ENCODE data around the gene ALOX5AP. TPM values are rescaled to one million over a fixed set of nuclear protein-coding genes. Genes with fewer than 3 reads are reported as not detected.
A peak's percentile ranks its signal among the peaks of the same experiment; 100 is the strongest.

Gene ALOX5AP
- total and polyA plus RNA-seq, 2 experiments from 2014 or later: 0.49 TPM; not detected in 1

DNA sequence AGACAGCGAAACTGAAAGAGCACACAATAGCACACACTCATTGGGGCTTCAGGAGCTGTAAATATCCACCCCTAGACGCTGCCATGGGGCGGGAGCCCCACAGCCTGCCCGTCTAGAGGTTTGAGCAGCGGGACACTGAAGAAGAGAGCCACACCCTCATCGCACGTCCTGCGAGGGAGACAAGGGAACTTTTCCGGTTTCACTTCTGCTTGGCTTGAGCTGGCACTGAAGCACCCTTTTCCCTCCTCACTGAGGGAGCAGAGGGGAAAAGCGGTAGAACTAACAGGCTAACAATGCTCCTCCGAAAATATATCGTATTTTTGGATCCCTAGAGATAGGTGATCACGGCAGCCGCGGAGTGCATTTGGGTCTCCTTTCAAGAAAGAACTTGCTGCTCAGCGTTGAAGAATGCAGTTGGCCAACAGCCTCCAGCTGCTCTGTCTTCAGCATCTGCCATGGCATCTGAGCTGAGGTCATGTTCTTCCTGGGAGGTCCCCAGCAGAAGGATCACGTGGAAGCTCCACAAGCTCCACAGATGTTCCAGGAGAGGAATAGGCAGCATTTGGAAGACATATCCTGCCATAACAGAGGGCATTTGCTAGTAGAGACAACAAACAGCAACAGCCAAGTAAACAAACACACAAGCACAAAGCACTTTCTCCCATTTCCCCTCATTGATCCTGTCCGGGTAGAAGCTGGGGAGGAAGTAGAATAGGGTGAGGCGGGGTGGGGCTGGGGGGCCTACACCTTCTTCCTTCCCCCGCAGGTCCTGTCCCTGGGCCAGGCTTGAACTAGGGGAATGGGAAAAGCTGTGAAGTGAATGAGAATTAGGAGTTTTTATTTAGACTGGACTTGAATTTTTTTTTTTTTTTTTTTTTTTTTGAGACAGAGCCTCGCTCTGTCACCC lies 44.8 kb upstream of the ALOX5AP start:
- Histone ChIP-seq H3F3A (ENCODE audit: insufficient read depth) (peaks cover 3% of the 10 kb centered on the region; the same call in 1 of the 2 replicates), H3K4me3 (peak overlapping the region; percentile 76), H4K20me1 (ENCODE audit: insufficient read depth) (no peaks in the 10 kb centered on the region), H3K9me2 (ENCODE audit: insufficient read depth) (no peaks in the 10 kb centered on the region), H3K9me3 (ENCODE audit: low read depth) (no peaks in the 10 kb centered on the region), H3K4me2 (ENCODE audit: unreplicated experiment) (peak overlapping the region; percentile 78), H3K27me3 (replicated peaks; ENCODE audit: insufficient read depth) (no peaks in the 10 kb centered on the region), H3K27ac (peak overlapping the region; percentile 74), H3K79me2 (ENCODE audit: insufficient read depth) (no peaks in the 10 kb centered on the region), H2AFZ (peak overlapping the region; percentile 86), H3K4me1 (ENCODE audit: insufficient read depth) (peaks cover 3% of the 10 kb centered on the region; the same call in 1 of the 2 replicates), H3K36me3 (ENCODE audit: low read depth) (no peaks in the 10 kb centered on the region), H3K9ac (peak overlapping the region; percentile 71)
- no peak for TF ChIP-seq EZH2phosphoT487 (IDR thresholded peaks at IDR 0.05; ENCODE audit: insufficient read depth, low read depth)
- TF ChIP-seq EZH2 (IDR thresholded peaks at IDR 0.05; ENCODE audit: insufficient read depth, poor library complexity, severe bottlenecking): no peak
- 1 to 8% methylated on average over 19 to 20 of the region's 21 CpGs for WGBS, 2 experiments (ENCODE audit: low coverage in 1 of 2, low lambda C conversion rate in 2 of 2, missing lambda C conversion rate in 2 of 2)
- peak; percentile 96 for DNase-seq
- in situ Hi-C loops (cut with MboI): no loop called here

DNA sequence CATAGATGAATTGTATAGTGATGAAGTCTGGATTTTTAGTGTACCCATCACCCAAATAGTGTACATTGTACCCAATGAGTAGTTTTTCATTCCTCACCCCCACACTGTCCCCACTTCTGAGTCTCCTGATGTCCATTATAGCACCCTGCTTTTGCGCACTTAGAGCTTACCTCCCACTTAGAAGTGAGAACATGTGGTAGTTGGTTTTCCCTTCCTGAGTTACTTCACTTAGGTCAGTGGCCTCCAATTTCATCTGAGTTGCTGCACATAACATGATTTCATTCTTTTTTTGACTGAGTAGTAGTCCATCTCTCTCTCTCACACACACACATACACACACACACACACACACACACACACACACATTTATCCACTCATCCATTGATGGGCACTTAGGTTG lies 43.2 kb upstream of the ALOX5AP start:
- Histone ChIP-seq H3K4me1 (ENCODE audit: insufficient read depth) (peaks cover 3% of the 10 kb centered on the region; the same call in 1 of the 2 replicates), H3K9me2 (ENCODE audit: insufficient read depth) (no peaks in the 10 kb centered on the region), H3K4me2 (ENCODE audit: unreplicated experiment) (no peak overlapping the region), H3K79me2 (ENCODE audit: insufficient read depth) (no peaks in the 10 kb centered on the region), H3K27me3 (replicated peaks; ENCODE audit: insufficient read depth) (no peaks in the 10 kb centered on the region), H3K4me3 (no peak overlapping the region), H3K9ac (no peak overlapping the region), H3K36me3 (ENCODE audit: low read depth) (no peaks in the 10 kb centered on the region), H3F3A (ENCODE audit: insufficient read depth) (peaks cover 3% of the 10 kb centered on the region; the same call in 1 of the 2 replicates), H2AFZ (no peak overlapping the region), H3K27ac (no peak overlapping the region), H4K20me1 (ENCODE audit: insufficient read depth) (no peaks in the 10 kb centered on the region), H3K9me3 (ENCODE audit: low read depth) (no peaks in the 10 kb centered on the region)
- DNase-seq: no peak
- 94 to 100% methylated on average over 1 of the region's 1 CpG for WGBS, 2 experiments (ENCODE audit: low coverage in 1 of 2, low lambda C conversion rate in 2 of 2, missing lambda C conversion rate in 2 of 2)
- TF ChIP-seq EZH2 (IDR thresholded peaks at IDR 0.05; ENCODE audit: insufficient read depth, poor library complexity, severe bottlenecking) (no peak), EZH2phosphoT487 (IDR thresholded peaks at IDR 0.05; ENCODE audit: insufficient read depth, low read depth) (no peak)
- in situ Hi-C loops (cut with MboI): no loop called here

DNA sequence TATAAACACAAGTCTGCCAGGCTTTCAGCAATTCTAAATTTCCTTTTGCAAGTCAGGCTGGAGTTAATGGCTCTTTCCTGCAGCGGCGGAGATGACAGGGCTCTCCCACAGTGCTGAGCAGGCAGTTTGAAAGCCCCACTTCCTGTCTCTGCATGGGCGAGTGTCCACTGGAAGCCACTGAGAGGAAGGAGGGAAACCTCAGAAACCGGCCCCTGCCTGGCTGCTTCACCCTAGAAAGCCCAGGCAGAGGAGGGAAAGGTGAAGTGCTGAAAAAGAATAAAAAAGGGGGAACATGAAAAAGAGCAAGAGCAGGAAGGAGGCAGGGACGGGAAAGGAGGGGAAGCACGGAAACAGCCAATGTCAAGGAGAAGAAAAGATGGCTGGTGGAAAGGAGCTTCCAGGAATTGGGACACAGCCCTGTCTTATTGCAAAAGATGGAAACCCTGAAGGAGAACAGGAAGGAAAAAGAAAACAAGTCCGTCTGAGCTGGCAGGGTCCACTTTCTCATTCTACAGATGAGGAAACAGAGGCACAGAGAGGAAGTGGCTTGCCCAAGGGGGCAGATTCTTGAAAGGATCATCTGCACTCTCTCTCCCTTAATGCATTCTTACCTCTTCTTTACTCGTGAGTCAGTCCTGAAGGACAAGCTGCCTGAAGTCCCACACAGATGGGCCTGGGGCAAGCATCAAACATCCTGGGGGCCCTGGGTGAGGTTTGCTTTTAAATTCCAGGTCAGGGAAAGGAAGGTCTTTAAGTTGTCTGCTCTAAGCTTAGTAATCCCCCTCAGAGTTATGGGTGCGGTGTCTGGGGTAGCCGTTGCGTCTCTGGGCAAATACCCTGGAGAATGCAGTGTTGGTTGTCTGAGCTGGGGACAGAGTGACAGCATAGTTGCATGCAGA lies 38.8 kb upstream of the ALOX5AP start:
- no peak overlapping the region for H3K27ac ChIP-seq
- H3K4me3 ChIP-seq: no peak overlapping the region
- H3K9ac ChIP-seq: no peak overlapping the region
- no peaks in the 10 kb centered on the region for H4K20me1 ChIP-seq (ENCODE audit: insufficient read depth)
- no peaks in the 10 kb centered on the region for H3K36me3 ChIP-seq (ENCODE audit: low read depth)
- DNase-seq: peak; percentile 47
- peaks cover 12% of the 10 kb centered on the region for H3K4me1 ChIP-seq (ENCODE audit: insufficient read depth)
- no peaks in the 10 kb centered on the region for H3K9me2 ChIP-seq (ENCODE audit: insufficient read depth)
- 46 to 48% methylated on average over 11 of the region's 11 CpGs for WGBS, 2 experiments (ENCODE audit: low coverage in 1 of 2, low lambda C conversion rate in 2 of 2, missing lambda C conversion rate in 2 of 2)
- peak overlapping the region; percentile 69; the same call in 1 of the 2 replicates for H2AFZ ChIP-seq
- no peak for TF ChIP-seq EZH2 (IDR thresholded peaks at IDR 0.05; ENCODE audit: insufficient read depth, poor library complexity, severe bottlenecking)
- no peaks in the 10 kb centered on the region for H3K27me3 ChIP-seq (replicated peaks; ENCODE audit: insufficient read depth)
- 0 out of 2 replicates have a peak, but pooled peaks cover 5% of the 10 kb centered on the region for H3F3A ChIP-seq (ENCODE audit: insufficient read depth)
- H3K79me2 ChIP-seq (ENCODE audit: insufficient read depth): no peaks in the 10 kb centered on the region
- no peak overlapping the region for H3K4me2 ChIP-seq (ENCODE audit: unreplicated experiment)
- in situ Hi-C loops (cut with MboI): no loop called here
- no peaks in the 10 kb centered on the region for H3K9me3 ChIP-seq (ENCODE audit: low read depth)

Data from GM23248 (cell line).